Measurements from ENCODE around the gene UNC5C. TPM values are rescaled to one million over a fixed set of nuclear protein-coding genes. Genes with fewer than 3 reads are reported as not detected.

The UNC5C gene
- total RNA-seq, 2 donors from 2014 or later, result 4.0 to 5.9 TPM

- no peak for ATAC-seq
- intact Hi-C loops (cut with DNase I, micrococcal nuclease), result no loop called here
- no peak for DNase-seq
Observed at GRCh38 chr4:95426455-95426854, 122.3 kb downstream of the UNC5C start.

GRCh38 chr4:95422436-95422835 lies 126.3 kb downstream of the UNC5C start:
- ATAC-seq, result no peak
- intact Hi-C loops (cut with DNase I, micrococcal nuclease), result no loop called here
- no peak for DNase-seq

- no peak for DNase-seq
- ATAC-seq, result no peak
- intact Hi-C loops (cut with DNase I, micrococcal nuclease), result no loop called here
Observed at GRCh38 chr4:95421869-95422268, 126.9 kb downstream of the UNC5C start.

- ATAC-seq, result no peak
- DNase-seq, result no peak
- intact Hi-C loops (cut with DNase I, micrococcal nuclease), result no loop called here
Observed at GRCh38 chr4:95417531-95417930, 131.2 kb downstream of the UNC5C start.

GRCh38 chr4:95415346-95415771 lies 133.4 kb downstream of the UNC5C start:
- intact Hi-C loops (cut with DNase I, micrococcal nuclease), result no loop called here
- DNase-seq (no peak), ATAC-seq (no peak)

- intact Hi-C loops (cut with DNase I, micrococcal nuclease), result no loop called here
- no peak for ATAC-seq
Observed at GRCh38 chr4:95411371-95412088, 137.2 kb downstream of the UNC5C start.

GRCh38 chr4:95410387-95410977 lies 138.3 kb downstream of the UNC5C start:
- intact Hi-C loops (cut with DNase I, micrococcal nuclease), result no loop called here
- DNase-seq (no peak), ATAC-seq (no peak)

More at GRCh38 chr4:95411371-95412088, 137.2 kb downstream of the UNC5C start:
- no peak for DNase-seq

- intact Hi-C loops (cut with DNase I, micrococcal nuclease), result no loop called here
- ATAC-seq, result no peak
- no peak for DNase-seq
Observed at GRCh38 chr4:95409750-95410149, 139.0 kb downstream of the UNC5C start.

- no peak for ATAC-seq
- no peak for DNase-seq
- intact Hi-C loops (cut with DNase I, micrococcal nuclease), result no loop called here
Observed at GRCh38 chr4:95409127-95409526, 139.6 kb downstream of the UNC5C start.

GRCh38 chr4:95402299-95402698 lies 146.5 kb downstream of the UNC5C start:
- ATAC-seq (no peak), DNase-seq (no peak)
- intact Hi-C loops (cut with DNase I, micrococcal nuclease), result no loop called here

- no peak for DNase-seq
- intact Hi-C loops (cut with DNase I, micrococcal nuclease), result no loop called here
- no peak for ATAC-seq
Observed at GRCh38 chr4:95398217-95398616, 150.6 kb downstream of the UNC5C start.

GRCh38 chr4:95394752-95395306 lies 153.9 kb downstream of the UNC5C start:
- no peak for DNase-seq
- ATAC-seq, result no peak
- intact Hi-C loops (cut with DNase I, micrococcal nuclease), result no loop called here

GRCh38 chr4:95393821-95394220 lies 155.0 kb downstream of the UNC5C start:
- intact Hi-C loops (cut with DNase I, micrococcal nuclease), result no loop called here
- DNase-seq (no peak), ATAC-seq (no peak)

GRCh38 chr4:95388911-95389310 lies 159.9 kb downstream of the UNC5C start:
- DNase-seq (no peak), ATAC-seq (no peak)
- intact Hi-C loops (cut with DNase I, micrococcal nuclease), result no loop called here

GRCh38 chr4:95387719-95388118 lies 161.1 kb downstream of the UNC5C start:
- no peak for DNase-seq
- ATAC-seq, result no peak
- intact Hi-C loops (cut with DNase I, micrococcal nuclease), result no loop called here

- intact Hi-C loops (cut with DNase I, micrococcal nuclease), result no loop called here
- no peak for ATAC-seq
- no peak for DNase-seq
Observed at GRCh38 chr4:95386410-95386809, 162.4 kb downstream of the UNC5C start.

GRCh38 chr4:95381843-95382580 lies 166.8 kb downstream of the UNC5C start:
- DNase-seq (no peak), ATAC-seq (no peak)
- intact Hi-C loops (cut with DNase I, micrococcal nuclease), result no loop called here

- ATAC-seq (no peak), DNase-seq (no peak)
- intact Hi-C loops (cut with DNase I, micrococcal nuclease), result no loop called here
Observed at GRCh38 chr4:95379633-95380032, 169.1 kb downstream of the UNC5C start.

- ATAC-seq, result no peak
Observed at GRCh38 chr4:95377366-95377900, 171.3 kb downstream of the UNC5C start.

More at GRCh38 chr4:95377366-95377900, 171.3 kb downstream of the UNC5C start:
- intact Hi-C loops (cut with DNase I, micrococcal nuclease), result no loop called here
- no peak for DNase-seq

Data from left colon (tissue), 2 donors.